Progenitor cell of endocrine pancreas (in vitro differentiated cells): ENCODE measurements around the gene PCDHGB4. TPM values are rescaled to one million over a fixed set of nuclear protein-coding genes. Genes with fewer than 3 reads are reported as not detected.
"Not testable (repeated sequence)": the region's sequence is repeated elsewhere in the genome, so short reads cannot be mapped to it uniquely, and the experiment has no call there.

Source experiments
- DNase-seq: peaks from one replicate; pipeline ENCODE4 v3.0.0; 2021; ENCODE audit warnings: low spot score; ENCODE audit not compliant: unreplicated experiment
- H3K27ac Mint-ChIP-seq: 2 replicates; pipeline ENCODE4 v1.8.0; 2021; ENCODE audit warnings: mild to moderate bottlenecking, moderate library complexity, mixed read lengths
- H3K27me3 Mint-ChIP-seq: 2 replicates; pipeline ENCODE4 v1.8.0; 2021; ENCODE audit warnings: mixed read lengths
- H3K36me3 Mint-ChIP-seq: 2 replicates; pipeline ENCODE4 v1.8.0; 2022; ENCODE audit warnings: mixed read lengths; ENCODE audit not compliant: insufficient read depth
- H3K4me1 Mint-ChIP-seq: 2 replicates; pipeline ENCODE4 v1.8.0; 2021; ENCODE audit warnings: low read depth, mixed read lengths
- H3K4me3 Mint-ChIP-seq: 2 replicates; pipeline ENCODE4 v1.8.0; 2021; ENCODE audit warnings: low read depth, mild to moderate bottlenecking, moderate library complexity, mixed read lengths
- H3K9me3 Mint-ChIP-seq: 2 replicates; pipeline ENCODE4 v1.8.0; 2021; ENCODE audit warnings: low read depth, mixed read lengths
- total RNA-seq: library from RNA; stranded (reverse); gene quantifications from 2 replicates; pipeline ENCODE4 v1.2.1, GENCODE V29; 2021
- TF ChIP-seq, protein P1 (sequence below): fragments of 200-600 bp; sonication (generic); IDR thresholded peaks from one replicate; pipeline ENCODE4 v1.5.0; 2021; ENCODE audit warnings: antibody characterized with exemption, mild to moderate bottlenecking; ENCODE audit not compliant: unreplicated experiment

Gene PCDHGB4
- total RNA-seq, 1 donor from 2014 or later = 16.1 TPM

DNA sequence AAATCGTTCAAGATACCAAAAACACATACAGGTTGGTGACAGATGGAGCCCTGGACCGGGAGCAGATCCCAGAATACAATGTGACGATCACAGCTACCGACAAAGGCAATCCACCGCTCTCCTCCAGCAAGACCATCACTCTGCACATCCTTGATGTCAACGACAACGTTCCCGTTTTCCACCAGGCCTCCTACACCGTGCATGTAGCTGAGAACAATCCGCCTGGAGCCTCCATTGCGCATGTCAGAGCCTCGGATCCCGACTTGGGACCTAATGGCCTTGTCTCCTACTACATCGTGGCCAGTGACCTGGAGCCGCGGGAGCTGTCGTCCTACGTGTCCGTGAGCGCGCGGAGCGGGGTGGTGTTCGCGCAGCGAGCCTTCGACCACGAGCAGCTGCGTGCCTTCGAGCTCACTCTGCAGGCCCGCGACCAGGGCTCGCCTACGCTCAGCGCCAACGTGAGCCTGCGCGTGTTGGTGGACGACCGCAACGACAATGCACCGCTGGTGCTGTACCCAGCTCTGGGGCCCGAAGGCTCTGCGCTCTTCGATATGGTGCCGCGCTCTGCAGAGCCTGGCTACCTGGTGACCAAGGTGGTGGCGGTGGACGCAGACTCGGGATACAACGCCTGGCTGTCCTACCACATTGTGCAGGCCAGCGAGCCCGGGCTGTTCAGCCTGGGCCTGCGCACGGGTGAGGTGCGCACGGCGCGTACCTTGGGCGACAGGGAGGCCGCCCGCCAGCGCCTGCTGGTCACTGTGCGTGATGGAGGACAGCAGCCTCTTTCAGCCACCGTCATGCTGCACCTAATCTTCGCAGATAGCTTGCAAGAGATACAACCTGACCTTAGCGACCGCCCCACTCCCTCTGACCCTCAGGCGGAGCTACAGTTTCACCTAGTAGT is 15.7 kb upstream of the PCDHGB4 start:
- Mint-ChIP-seq H3K9me3 (peaks cover 50% of the 10 kb centered on the region), H3K27me3 (no peaks in the 10 kb centered on the region), H3K36me3 (peaks cover 20% of the 10 kb centered on the region), H3K27ac (no peak overlapping the region), H3K4me3 (no peak overlapping the region), H3K4me1 (no peaks in the 10 kb centered on the region)
- DNase-seq = no peak
- TF ChIP-seq, protein P1, sequence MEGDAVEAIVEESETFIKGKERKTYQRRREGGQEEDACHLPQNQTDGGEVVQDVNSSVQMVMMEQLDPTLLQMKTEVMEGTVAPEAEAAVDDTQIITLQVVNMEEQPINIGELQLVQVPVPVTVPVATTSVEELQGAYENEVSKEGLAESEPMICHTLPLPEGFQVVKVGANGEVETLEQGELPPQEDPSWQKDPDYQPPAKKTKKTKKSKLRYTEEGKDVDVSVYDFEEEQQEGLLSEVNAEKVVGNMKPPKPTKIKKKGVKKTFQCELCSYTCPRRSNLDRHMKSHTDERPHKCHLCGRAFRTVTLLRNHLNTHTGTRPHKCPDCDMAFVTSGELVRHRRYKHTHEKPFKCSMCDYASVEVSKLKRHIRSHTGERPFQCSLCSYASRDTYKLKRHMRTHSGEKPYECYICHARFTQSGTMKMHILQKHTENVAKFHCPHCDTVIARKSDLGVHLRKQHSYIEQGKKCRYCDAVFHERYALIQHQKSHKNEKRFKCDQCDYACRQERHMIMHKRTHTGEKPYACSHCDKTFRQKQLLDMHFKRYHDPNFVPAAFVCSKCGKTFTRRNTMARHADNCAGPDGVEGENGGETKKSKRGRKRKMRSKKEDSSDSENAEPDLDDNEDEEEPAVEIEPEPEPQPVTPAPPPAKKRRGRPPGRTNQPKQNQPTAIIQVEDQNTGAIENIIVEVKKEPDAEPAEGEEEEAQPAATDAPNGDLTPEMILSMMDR = no peak

- TF ChIP-seq, protein P1 = no peak
- Mint-ChIP-seq H3K4me3 (no peak within 1 kb of the TSS), H3K9me3 (peaks cover 55% of the 10 kb centered on the region)
Observed at GRCh38 chr5:141373673-141374317, 13.7 kb upstream of the PCDHGB4 start, which contains the start of gene PCDHGA6. PCDHGA6 (plus strand) TSS chr5:141373891; CDS start chr5:141374084, 193 bp downstream.

DNA sequence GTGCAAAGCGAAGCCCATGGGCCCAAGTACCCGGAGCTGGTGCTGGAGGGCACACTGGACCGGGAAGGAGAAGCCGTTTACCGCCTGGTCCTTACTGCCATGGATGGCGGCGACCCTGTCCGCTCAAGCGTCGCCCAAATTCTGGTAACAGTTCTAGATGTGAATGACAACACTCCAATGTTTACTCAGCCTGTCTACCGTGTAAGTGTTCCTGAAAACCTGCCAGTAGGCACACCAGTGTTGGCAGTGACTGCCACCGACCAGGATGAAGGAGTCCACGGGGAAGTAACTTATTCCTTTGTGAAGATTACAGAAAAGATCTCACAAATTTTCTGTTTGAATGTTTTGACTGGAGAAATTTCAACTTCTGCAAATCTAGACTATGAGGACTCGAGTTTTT is 12.9 kb upstream of the PCDHGB4 start:
- no peak for DNase-seq
- TF ChIP-seq, protein P1 = no peak
- peaks cover 54% of the 10 kb centered on the region for H3K9me3 Mint-ChIP-seq
- peaks cover 19% of the 10 kb centered on the region for H3K36me3 Mint-ChIP-seq
- H3K27ac Mint-ChIP-seq = no peak overlapping the region
- H3K27me3 Mint-ChIP-seq = no peaks in the 10 kb centered on the region
- H3K4me1 Mint-ChIP-seq = no peaks in the 10 kb centered on the region
- H3K4me3 Mint-ChIP-seq = no peak overlapping the region

More at GRCh38 chr5:141373673-141374317, 13.7 kb upstream of the PCDHGB4 start, which contains the start of gene PCDHGA6:
- DNase-seq = no peak
- Mint-ChIP-seq H3K4me1 (no peaks in the 10 kb centered on the region), H3K27me3 (no peaks in the 10 kb centered on the region), H3K27ac (no peak within 1 kb of the TSS), H3K36me3 (peaks cover 20% of the 10 kb centered on the region)

GRCh38 chr5:141375444-141376155 is 11.9 kb upstream of the PCDHGB4 start:
- H3K27ac Mint-ChIP-seq, H3K4me3 Mint-ChIP-seq, H3K4me1 Mint-ChIP-seq, DNase-seq, H3K27me3 Mint-ChIP-seq: not testable (repeated sequence)
- peaks cover 49% of the 10 kb centered on the region for H3K9me3 Mint-ChIP-seq
- H3K36me3 Mint-ChIP-seq = peaks cover 17% of the 10 kb centered on the region

- H3K27me3 Mint-ChIP-seq = no peaks in the 10 kb centered on the region
- no peak within 1 kb of the TSS for H3K4me3 Mint-ChIP-seq
- H3K36me3 Mint-ChIP-seq = peaks cover 11% of the 10 kb centered on the region
- no peak within 1 kb of the TSS for H3K27ac Mint-ChIP-seq
- H3K4me1 Mint-ChIP-seq = no peaks in the 10 kb centered on the region
- DNase-seq = no peak
- H3K9me3 Mint-ChIP-seq = peaks cover 48% of the 10 kb centered on the region
- TF ChIP-seq, protein P1 = no peak
Observed at GRCh38 chr5:141382469-141383294, 4.8 kb upstream of the PCDHGB4 start, which contains the start of gene PCDHGA7. PCDHGA7 (plus strand) TSS chr5:141382742; CDS start chr5:141382900, 158 bp downstream.
